ENCODE results near the gene SORCS3. TPM values are rescaled to one million over a fixed set of nuclear protein-coding genes. Genes with fewer than 3 reads are reported as not detected.

SORCS3 gene
- total RNA-seq, 1 experiment from 2014 or later = not detected

DNA sequence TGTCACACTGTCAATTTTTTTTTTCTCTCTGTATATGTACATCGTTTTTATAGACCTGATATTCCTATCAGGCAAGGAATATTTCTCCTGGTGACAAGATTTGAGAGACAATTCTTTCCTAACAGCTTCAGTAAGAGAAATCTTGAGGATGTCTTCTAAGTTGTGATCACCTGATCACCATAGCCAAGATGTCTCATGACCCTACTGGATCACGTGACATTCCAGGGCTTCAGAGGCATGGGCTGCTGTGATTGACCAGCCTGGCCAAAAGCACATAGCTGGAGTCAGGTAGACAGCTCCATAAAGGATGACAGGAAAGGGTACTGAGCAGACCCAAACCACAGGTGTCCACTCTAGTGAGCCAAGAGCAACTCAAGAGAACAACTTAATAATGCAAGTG is 444.9 kb downstream of the SORCS3 start:
- DNase-seq (ENCODE audit: low spot score) = no peak

DNA sequence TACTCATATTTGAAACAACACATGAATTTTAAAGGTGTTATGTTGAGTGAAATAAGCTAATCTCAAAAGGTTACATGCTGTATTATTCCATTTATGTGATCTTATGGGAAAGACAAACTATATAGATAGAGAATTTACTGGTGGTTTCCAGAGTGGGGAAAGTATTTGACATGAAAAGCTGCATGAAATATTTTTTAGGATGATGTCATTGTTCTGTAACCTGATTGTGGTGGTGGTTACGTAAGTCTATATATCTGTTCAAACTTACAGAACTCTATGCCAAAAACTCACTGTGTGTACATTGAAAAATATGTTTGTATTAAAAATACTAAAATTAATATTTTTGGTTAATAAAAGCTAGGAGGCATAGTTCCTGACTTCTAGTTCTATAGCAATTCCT is 453.0 kb downstream of the SORCS3 start:
- DNase-seq (ENCODE audit: low spot score) = no peak

DNA sequence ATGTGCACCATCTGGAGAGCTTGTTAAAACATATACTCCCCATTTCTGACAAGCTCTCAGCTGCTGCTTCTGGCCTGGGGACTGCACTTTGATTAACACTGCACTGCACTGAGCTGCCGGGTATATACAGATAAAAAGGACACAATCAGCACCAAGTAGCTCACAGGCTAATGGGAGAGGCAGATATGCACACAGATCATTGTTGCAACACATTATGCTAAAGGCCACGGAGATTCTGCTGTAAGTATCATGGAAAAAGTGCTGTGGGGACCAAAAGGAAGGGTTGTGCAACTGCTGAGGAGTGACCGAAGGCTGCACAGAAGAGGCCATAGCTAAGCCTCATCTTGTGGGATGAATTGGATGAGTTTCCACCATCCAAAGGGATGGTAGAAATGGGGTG is 455.2 kb downstream of the SORCS3 start:
- DNase-seq (ENCODE audit: low spot score) = no peak

DNA sequence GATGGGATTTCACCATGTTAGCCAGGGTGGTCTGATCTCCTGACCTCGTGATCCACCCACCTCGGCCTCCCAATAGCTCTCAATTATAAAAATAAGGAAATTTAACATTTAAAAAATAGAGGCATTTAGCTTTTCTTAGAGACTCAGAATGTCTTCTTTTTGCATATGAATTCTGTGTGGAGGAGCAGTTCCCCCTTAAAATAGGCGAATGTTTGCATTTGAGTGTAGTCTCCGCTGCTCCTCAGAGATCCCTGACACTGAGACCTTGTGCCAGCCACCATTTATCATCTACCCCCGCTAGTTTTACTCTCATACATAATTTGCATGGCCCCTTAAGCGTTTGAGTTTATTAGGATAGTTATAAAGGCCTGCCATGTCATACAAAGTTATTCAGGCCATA is 461.9 kb downstream of the SORCS3 start:
- no peak for DNase-seq (ENCODE audit: low spot score)

DNA sequence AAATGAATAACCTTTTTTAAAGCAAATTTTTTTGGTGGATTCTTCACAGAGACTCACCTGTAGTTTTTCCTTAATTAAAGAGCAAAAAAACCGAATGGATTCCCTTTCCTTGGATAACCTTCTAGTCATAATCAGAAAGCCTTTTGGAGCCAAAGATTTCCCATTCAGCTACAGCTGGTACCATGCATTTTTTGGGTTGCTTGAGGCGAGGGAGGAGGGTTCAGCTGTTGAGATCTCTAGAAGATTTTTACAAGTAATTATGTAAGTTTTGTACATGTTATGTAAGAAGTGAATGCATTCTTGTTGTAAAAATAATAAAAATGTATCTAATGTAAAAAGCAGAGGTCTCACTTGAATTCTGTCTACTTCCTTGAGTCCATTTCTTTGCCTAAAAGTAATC is 463.2 kb downstream of the SORCS3 start:
- no peak for DNase-seq (ENCODE audit: low spot score)

DNA sequence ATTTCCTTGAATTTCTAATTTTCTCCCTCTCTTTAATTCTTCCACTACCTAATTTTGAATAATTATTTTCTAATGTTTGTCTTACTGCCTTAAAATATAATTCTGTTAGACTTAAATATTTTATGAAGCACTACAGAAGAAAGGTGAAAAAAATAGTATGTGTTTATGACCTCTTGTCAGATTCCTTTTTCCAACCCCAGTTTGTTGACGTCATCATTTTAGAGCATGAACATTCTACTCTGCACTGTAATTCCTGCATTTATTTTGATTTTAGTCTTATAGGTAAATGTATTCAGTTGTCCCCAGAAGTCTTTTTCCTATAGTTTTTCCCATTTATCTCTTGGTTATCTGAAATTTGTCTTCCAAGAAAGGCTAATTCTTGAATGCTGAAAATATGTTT is 468.1 kb downstream of the SORCS3 start:
- DNase-seq (ENCODE audit: low spot score) = no peak

DNA sequence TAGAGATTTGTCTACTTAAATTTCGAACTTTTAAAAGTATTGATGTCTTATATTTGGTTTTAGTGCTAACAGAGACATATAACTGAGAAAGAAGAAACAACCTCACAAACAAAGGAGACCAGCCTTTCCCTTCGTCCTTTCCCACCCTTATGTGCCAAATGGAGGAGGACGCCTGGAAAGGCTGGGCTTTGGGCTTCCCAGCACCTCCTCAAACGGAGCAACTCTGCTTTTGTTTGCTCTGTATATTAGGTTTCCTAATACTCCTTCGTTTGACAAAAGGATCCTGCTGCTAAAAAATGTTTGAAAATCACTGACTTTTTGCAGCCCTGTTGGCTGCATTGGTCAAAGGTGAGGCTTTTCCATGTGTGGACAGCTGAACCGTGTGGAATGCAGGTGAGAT is 471.8 kb downstream of the SORCS3 start:
- no peak for DNase-seq (ENCODE audit: low spot score)

DNA sequence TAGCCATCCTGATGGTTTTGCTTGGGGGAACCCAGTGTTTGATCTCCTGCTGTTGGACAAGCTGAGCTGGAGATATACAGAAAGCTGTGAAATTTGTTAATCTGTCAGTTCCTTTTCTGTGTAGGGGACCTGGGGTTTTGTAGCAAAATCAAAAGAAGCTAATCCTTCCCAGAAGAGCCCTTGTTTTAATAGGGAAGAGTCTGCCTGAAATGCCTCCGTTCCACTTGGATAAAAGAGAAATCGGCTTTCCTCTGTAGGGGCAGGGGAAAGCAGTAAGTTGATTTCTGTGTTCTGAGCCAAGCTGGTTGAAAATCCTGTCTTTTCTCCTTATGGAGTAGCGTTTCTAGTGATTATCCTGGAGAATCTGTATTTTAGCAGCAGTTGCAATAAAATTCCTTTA is 472.6 kb downstream of the SORCS3 start:
- no peak for DNase-seq (ENCODE audit: low spot score)

DNA sequence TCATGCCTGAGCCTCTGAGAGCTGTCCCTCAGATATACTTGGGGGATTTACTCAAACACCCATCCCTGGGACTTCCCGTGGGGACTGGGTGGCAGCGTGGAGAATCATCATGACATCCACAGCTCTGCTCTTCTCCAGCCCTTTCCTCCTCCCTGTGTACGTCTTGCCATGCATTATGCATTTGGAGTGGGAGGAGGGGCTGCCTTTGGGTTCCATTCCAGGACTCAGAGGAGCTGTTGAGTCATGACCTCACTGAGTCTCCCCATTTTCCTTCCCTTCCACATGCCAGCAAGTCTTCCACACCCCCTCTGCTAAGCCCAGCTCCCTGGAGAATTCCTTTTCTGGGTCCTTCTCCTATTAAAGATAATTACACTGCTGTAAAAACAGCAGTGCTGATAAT is 480.7 kb downstream of the SORCS3 start:
- no peak for DNase-seq (ENCODE audit: low spot score)

DNA sequence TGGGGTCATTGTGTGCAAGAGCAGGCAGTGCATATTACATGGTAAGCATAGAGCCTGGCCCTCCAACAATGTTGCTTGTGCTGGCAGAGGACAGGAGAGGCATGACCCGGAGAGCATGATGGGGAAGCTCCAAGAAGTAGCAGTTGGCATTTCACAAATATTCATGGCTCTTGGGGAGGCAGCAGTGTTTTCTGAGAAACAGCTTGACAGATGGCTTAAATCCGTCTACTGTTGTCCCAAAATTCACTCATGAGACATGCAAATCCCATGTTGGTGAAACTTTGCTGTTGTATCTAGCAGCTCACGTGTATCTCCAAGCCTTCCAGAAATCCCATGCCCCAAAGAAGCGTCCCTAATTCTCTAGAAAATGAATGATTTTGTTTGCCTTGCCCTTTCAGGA is 487.0 kb downstream of the SORCS3 start:
- no peak for DNase-seq (ENCODE audit: low spot score)

DNA sequence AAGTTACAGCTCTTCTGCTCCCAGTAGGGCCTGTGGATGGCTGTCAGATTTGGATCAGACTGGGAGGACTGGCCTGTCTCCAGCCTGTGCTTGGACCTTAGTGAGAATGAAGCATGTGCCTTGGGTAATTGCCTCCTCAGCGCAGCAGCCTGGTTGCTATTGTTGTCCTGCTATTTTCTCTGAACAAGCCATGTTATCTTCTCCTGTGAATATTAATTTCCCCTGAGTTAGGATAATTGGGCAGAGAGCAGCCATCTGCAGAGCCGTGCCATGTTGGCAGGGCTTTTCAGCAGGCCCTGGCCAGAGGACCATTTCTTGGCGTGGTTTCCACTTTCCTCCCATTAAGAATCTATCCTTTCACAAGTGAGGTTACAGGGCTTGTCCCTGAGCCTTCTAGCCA is 497.3 kb downstream of the SORCS3 start:
- DNase-seq (ENCODE audit: low spot score) = no peak

DNA sequence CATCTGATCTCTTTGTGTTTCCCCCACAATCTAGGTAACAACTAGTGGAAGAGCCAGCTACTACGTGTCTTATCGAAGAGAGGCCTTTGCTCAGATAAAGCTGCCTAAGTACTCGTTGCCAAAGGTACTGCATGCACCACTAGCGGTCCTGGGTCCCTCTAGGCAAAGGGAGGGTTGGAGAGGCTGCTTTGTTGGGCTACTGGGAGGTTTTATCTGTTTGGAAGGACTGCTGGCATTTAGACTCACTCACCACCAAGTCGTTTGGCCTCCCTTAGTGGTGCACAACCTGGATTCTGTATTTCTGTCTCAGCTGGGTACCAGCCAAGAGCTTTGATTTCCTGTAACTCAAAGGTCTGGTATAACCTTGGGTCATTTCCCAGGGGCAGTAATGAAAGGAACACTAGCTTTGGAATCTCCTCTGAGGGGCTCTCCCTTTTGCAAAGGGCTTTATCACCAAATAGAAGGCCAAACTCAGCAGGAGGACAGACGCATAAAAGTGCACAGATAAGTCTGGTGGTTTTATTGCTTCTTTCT is 498.3 kb downstream of the SORCS3 start:
- DNase-seq (ENCODE audit: low spot score) = no peak

DNA sequence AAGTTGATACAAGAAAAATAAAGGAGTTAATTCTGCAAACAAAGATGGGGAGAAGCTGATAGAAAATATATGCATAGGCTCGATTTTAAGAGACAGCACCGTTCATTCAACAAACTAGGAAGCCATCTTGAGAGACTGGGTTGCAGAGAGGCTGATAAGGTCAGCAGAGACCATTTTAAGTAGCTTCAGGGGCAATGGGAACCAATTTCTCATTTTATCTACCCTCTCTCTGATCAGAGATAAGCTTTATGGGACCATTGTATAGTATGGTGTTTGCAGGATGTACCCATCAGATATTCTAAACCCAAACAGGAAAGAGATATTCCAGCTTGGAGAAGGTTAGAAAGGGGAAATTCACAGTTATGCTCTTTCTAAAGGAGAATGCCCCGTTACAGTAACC is 499.5 kb downstream of the SORCS3 start:
- DNase-seq (ENCODE audit: low spot score) = no peak

DNA sequence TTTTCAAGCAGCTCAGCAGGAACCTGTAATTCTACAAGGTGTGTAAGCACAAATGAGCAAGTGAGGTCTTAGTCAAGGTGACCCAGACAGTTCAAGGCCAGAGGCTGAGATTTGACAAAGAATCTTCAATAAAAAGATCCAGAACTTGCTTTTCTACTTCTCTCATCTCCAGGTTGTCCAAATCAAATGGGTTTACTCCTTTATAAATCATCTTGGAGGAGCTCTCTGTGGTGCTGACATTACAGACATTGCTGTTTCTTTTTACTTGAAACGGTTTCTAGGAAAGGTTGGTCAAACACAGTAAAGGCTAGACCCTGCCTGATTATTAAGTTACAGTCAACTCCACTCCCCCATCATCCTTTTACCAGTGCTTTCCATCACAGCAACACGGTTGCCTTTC is 504.6 kb downstream of the SORCS3 start:
- no peak for DNase-seq (ENCODE audit: low spot score)

DNA sequence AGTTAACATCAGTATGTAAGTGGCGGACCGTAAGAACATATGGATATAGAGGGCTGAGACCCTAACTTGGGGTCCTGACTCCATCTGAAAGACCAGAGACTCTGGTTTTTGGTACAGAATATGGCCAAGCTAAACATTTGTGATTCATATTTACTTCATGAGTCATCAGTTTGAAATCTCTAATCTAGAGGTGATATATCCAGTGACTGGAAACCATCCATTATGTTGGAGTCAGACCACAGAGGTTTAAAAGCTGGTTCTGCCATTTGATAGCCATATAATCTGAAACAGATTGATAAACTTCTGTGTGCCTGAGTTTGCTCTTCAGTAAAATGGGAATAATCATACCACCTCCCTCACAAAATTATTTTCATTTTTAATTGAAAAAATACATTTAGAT is 505.3 kb downstream of the SORCS3 start:
- no peak for DNase-seq (ENCODE audit: low spot score)

DNA sequence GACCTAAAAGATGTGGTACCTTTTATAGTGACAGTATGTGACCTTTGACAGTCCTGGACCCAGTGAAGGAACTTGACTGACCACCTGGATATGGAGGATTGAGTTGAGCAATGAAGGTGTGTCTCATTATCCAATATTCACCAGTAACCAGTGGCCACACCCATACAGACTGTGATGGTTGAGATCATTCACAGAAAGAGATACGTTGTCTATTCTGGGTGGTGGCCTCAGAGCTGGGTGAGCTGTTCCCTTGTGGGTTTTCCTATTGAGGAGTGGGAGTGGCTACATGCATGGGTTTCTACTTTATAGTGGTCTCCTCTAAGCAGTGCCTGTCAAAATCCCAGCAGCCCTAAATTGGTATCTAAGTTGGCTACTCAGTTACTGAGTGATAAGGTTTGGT is 507.4 kb downstream of the SORCS3 start:
- no peak for DNase-seq (ENCODE audit: low spot score)

DNA sequence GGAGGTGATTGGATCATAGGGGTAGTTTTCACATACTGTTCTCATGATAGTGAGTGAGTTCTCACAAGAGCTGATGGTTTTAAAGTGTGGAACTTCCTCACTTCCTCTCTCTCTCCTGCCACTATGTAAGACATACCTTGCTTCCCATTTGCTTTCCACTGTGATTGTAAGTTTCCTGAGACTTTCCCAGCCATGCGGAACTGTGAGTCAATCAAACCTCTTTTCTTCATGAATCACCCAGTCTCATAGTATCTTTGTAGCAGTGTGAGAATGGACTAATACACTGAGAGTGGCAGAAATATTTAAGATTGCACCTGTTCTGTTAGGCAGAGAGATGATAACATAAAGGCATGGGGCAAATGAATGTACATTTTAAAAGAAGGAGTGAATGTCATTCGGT is 507.8 kb downstream of the SORCS3 start:
- DNase-seq (ENCODE audit: low spot score) = no peak

DNA sequence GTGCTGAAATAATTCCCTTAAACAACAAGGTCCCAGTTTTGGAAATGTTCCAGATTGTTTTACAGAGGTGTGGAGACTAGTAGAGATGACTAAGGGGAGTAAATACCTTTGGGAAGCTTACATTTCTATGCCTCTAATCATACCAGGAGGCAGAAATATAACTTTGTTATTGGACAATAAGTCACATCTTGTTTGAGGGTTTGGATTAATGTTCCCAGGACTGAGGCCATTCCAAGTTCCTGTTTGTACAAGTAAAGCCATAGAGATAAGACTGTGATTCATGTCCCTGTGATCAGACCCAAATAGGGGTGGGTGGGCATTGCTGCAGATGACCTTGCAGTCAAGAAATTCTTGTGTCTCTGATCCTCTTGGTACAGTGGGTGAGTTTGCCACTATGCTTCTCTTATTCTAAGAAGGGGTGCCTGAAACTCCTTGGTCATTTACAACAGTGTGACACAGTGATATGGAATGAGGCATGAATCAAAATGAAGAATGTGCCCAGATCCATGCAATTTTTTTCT is 508.3 kb downstream of the SORCS3 start:
- DNase-seq (ENCODE audit: low spot score) = no peak

DNA sequence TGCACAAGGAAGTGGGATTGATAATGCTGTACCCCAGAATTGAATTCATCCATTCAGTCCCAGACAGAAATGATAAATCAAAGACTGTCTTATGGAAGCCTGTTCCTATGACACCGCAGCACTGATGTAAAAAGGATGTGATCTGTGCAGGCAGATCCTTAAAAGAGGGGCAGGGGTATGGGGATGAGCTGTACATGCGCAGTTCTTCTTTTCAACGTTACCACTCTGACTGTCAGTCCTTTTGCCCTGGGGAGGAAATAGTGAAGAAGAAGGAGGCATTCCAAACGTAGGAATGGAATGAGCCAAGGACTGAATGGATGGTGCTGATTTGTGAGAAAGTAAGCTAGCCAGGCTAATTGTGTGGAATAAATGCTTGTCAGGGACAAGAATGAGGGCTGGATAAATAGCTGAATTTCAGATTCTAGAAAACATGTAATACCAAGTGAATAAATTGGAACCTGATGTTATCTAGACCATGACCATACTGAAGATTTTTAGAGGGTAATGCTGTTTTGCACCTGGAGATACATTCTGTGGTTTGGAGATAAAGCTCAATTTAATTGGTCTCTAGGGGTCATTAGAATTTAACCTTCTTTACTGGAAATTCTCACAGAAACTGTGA is 509.3 kb downstream of the SORCS3 start:
- no peak for DNase-seq (ENCODE audit: low spot score)

DNA sequence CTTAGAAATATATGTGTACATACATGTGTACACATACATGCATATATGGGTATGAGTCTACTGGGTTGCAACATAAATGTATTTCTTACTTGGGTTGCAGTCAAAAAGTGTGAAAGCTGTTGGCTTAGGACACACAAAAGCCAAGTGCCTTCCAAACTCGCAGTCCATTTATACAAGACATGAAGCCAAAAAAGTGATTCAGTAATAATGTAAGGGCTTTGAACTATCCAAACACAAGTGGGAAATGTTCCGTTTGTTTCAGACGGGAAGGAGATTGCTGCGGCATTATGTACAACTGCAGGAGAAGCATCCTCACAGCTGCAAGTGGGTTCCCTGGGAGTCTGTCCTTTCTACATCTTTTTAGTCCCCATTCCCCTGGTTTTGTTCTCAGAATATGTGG is 513.6 kb downstream of the SORCS3 start:
- no peak for DNase-seq (ENCODE audit: low spot score)

DNA sequence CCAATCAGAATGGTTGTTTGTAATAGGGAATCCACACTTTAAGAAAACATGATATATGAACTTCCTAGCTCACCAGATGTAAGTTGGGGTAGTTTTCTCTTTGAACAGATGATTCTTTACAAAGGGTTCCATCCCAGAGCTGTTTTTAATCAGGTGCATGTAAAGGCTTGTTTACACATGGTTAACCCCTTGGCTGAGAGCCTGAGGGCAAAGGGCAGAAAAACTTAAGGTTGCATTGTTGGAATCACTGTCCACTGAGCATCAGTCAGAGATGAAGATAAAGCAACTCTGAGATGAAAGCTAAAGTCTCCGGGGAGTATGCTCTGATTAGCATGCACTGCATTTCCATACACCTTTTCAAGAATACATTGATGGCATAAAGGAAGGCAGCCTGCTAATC is 518.2 kb downstream of the SORCS3 start:
- no peak for DNase-seq (ENCODE audit: low spot score)

DNA sequence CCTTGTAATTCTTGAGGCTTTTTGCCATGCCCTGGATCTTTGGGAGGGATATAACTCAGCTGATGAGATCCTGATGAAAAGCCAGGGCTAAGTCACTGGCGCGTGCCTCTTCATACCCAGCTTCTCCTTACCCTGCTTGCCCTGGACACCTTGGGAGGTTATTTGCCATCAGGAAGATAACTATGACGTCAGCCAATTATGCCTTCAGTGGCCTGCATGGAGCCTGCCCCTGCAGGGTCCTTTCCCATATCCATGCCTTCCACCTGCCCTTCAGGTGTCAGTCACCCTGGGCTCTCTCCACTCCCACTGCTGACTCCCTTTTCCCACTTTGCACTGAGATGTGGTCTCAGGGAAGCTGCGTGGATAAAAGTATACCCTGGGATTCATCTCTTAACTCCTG is 520.1 kb downstream of the SORCS3 start:
- DNase-seq (ENCODE audit: low spot score) = no peak

DNA sequence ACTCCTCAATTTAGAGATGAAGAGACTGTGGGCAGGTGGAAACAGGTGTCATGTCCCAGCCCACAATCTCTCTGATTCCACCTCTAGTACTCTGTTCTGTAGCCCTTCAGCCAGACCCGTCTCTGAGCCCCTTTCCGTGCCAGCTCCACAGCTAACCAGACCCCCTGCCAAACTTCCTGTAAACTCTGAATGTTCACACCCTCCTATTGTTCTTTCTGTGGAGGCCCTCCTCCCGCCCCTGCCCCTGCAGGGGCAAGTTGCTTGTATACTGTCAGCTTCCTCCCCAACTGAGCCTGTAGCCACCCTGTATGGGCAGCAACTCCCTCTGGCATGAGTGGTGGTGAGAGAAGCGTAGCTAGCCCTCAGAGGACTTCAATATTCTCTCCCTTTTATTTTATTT is 520.7 kb downstream of the SORCS3 start:
- no peak for DNase-seq (ENCODE audit: low spot score)

DNA sequence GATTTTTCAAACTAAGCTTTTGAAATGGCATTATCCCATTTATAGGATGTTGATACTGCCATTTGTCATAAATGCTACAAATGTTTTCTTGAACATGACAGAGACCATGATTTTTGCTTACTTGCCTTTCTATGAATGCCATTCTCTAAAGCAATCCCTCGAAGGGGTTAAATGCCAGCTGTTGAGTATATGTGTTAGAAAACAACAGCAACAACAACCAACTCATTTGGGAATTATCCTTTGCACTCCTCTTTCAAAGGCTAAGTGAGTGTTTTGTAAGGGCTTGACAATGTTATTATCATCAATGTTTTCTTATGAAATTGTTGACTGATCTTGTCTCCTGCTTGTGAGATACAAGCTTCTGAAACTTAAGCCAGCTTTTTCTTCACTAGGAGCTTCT is 529.4 kb downstream of the SORCS3 start:
- no peak for DNase-seq (ENCODE audit: low spot score)

Data from HT-29 (cell line).